Large intestine (tissue), 3 donors: ENCODE measurements around the gene CLEC9A. TPM values are rescaled to one million over a fixed set of nuclear protein-coding genes. Genes with fewer than 3 reads are reported as not detected.

ENCODE experiments used
- DNase-seq, 2 donors: peaks; one replicate each; pipeline versions ENCODE4 v3.0.0 to v3.0.0-alpha.2; 2013
- H3K27ac ChIP-seq: one replicate; pipeline ENCODE4 v1.5.1; 2013; ENCODE audit warnings: low read length
- H3K27me3 ChIP-seq: 2 replicates; pipeline ENCODE4 v1.6.1; 2013; ENCODE audit warnings: low read length; ENCODE audit not compliant: control insufficient read depth, insufficient read depth
- H3K36me3 ChIP-seq: 2 replicates; pipeline ENCODE4 v1.6.1; 2013; ENCODE audit warnings: low read length; ENCODE audit not compliant: control insufficient read depth, insufficient read depth
- H3K4me1 ChIP-seq: one replicate; pipeline ENCODE4 v1.6.1; 2013; ENCODE audit warnings: low read length; ENCODE audit not compliant: control insufficient read depth, insufficient read depth
- H3K4me3 ChIP-seq: one replicate; pipeline ENCODE4 v1.5.1; 2013; ENCODE audit warnings: low read length
- H3K9me3 ChIP-seq: one replicate; pipeline ENCODE4 v1.6.1; 2013; ENCODE audit warnings: mild to moderate bottlenecking, low read depth, low read length, moderate library complexity; ENCODE audit not compliant: control insufficient read depth
- WGBS: methylation state at CpG from one replicate; pipeline ENCODE4 v1.1.5; 2013; ENCODE audit warnings: low lambda C conversion rate; ENCODE audit not compliant: insufficient coverage; 5-methylcytosine and 5-hydroxymethylcytosine counted together
- polyA plus RNA-seq: library from polyadenylated mRNA; unstranded; fragments of 120-200 nt; gene quantifications from one replicate; pipeline ENCODE4 v1.2.1, GENCODE V29; 2013

CLEC9A gene
- polyA plus RNA-seq, 1 donor, result 2.5 TPM

DNA sequence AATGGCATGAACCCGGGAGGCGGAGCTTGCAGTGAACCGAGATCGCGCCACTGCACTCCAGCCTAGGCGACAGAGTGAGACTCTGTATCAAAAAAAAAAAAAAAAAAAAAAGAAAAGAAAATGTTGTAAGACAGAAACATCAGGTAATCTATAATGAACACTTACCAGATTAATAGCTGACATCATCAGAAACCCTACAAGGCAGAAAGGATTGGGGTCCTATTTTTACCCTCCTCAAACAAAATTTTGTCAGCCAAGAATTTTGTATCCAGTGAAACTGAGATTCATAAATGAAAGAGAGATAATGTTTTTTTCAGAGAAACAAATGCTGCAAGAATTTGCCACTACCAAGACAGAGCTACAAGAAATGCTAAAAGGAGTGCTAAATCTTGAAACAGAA, 54.3 kb downstream of the CLEC9A start:
- no CpG with 5 or more reads among the region's 6 CpGs for WGBS

DNA sequence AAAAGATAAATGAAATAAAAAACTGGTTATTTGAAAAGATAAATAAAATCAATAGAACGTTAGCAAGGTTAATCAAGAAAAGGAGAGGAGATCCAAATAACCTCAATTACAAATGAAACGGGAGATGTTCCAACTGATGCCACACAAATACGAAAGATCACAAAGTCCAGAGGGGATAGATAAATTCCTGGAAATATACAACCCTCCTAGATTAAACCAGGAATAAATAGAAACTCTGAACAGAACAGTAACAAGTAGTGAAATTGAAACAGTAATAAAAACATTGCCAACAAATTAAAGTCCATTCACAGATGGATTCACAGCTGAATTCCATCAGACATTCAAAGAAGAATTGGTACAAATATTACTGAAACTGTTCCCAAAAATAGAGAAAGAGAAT, 55.9 kb downstream of the CLEC9A start:
- Histone ChIP-seq H3K4me1 (no peaks in the 10 kb centered on the region), H3K9me3 (no peaks in the 10 kb centered on the region), H3K27me3 (peaks cover 3% of the 10 kb centered on the region), H3K27ac (no peak overlapping the region), H3K4me3 (no peak overlapping the region), H3K36me3 (no peaks in the 10 kb centered on the region)
- no peak for DNase-seq
- WGBS, result 95% methylated on average over 3 of the region's 3 CpGs

More for the DNA sequence above, 54.3 kb downstream of the CLEC9A start:
- Histone ChIP-seq H3K9me3 (no peaks in the 10 kb centered on the region), H3K36me3 (no peaks in the 10 kb centered on the region), H3K4me3 (no peak overlapping the region), H3K4me1 (no peaks in the 10 kb centered on the region), H3K27me3 (no peaks in the 10 kb centered on the region), H3K27ac (no peak overlapping the region)
- DNase-seq, result no peak

DNA sequence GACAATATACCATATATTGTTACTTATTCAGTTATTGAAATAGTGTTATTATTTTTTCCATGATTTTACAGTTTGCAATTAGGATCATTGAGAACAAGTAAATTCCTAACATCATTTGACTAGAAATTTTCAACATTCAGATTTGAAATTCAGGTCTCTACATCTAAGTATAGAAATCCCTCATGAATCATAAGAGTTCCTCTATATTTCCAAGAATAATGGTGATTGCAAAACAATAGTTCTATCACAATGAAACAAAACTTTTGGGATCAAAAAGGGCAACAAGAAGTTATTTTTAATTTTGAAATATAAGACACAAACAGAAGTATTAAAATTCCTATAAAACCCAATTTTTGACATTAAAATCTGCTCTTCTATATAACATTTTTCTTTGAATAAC, 57.5 kb downstream of the CLEC9A start:
- Histone ChIP-seq H3K27me3 (peaks cover 3% of the 10 kb centered on the region), H3K27ac (no peak overlapping the region), H3K4me1 (no peaks in the 10 kb centered on the region), H3K4me3 (no peak overlapping the region), H3K9me3 (no peaks in the 10 kb centered on the region), H3K36me3 (no peaks in the 10 kb centered on the region)
- no peak for DNase-seq

DNA sequence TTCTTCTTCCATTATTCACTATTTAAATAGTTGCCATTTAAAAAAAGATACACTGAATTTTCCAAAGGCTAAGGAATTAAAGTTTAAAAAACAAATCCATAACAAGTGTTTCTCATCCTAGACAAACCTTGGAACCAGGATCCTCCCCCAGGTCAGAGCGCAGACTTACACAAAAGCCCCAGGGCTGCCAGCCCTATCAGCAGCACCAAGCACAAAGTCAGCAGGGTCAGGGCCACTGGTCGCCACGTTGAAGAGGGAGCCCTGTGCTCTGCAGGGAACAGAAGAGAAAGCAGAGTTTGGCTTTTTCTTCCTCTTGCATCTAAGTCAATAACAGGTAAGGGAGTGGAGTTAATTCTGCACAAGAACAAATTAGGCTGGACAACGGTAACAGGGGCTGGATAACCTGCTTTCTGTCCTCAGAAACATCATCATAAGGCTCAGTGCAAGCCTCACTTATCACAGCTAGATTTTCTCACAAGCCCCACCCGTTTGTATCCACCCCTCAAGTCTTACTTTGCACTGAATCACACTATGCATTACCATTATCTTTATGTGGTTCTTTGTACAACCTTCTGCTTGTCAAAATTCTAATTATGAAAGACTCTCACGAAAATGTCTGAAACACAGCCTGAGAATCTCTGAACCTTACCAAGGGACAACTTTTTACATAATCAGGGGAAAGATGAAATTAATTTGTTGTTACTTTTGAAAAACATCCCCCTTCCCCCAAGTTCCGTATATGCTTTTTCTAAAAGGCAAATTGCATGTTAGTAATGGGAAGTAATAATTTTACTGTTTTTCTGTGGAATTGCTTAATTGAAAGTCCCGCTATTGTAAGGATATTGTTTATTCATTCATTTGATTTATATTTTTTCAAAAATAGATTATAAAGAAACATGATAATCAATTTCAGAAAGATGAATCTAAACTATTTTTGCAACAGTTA, 58.7 kb downstream of the CLEC9A start:
- peaks cover 3% of the 10 kb centered on the region for H3K27me3 ChIP-seq

DNA sequence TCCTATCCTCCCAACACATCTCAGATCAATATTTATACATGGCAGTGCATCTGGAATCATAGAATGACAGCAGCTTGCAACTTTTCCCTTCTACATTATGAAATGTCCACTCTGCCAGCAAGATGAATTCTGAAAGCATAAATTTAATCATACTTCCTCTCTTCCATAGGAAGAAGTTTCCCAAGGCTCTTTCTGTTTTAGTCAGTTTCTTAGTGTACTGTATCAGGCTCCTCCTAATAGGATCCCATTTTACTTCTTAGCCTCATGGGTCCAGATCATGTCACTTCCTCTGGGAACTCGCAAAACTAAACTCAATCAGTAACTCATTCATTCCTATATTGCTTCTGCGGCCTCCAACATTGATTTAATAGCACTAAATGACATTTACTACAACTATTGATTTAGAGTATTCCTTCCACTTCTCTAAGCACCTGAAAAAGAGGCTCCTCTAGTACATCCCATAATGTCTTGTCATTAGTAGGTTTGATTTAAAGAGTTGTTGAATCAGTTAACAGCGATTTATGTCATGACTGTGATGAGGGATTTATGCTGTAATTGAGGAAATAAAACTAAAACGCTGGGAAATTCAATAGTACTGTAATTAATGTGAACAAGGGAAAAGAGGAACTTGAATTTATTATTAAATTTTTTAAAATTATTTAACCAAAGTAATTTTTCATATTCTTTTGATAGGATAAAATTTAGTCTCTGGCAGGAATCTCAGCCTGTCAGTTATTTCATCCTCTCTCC, 64.3 kb downstream of the CLEC9A start:
- H3K27ac ChIP-seq, result no peak overlapping the region
- H3K9me3 ChIP-seq, result no peaks in the 10 kb centered on the region
- no peak for DNase-seq
- H3K4me1 ChIP-seq, result no peaks in the 10 kb centered on the region
- H3K4me3 ChIP-seq, result no peak overlapping the region
- peaks cover 3% of the 10 kb centered on the region for H3K27me3 ChIP-seq
- 94% methylated on average over 2 of the region's 4 CpGs for WGBS
- H3K36me3 ChIP-seq, result no peaks in the 10 kb centered on the region

More for the DNA sequence above, 58.7 kb downstream of the CLEC9A start:
- no peak for DNase-seq
- Histone ChIP-seq H3K9me3 (no peaks in the 10 kb centered on the region), H3K36me3 (no peaks in the 10 kb centered on the region), H3K27ac (no peak overlapping the region), H3K4me3 (no peak overlapping the region), H3K4me1 (no peaks in the 10 kb centered on the region)
- 83% methylated on average over 3 of the region's 8 CpGs for WGBS

GRCh38 chr12:10095971-10096370, 65.5 kb downstream of the CLEC9A start:
- H3K27ac ChIP-seq, result no peak overlapping the region
- H3K27me3 ChIP-seq, result no peaks in the 10 kb centered on the region
- no peak overlapping the region for H3K4me3 ChIP-seq
- 100% methylated on average over 2 of the region's 3 CpGs for WGBS
- no peak for DNase-seq
- H3K4me1 ChIP-seq, result no peaks in the 10 kb centered on the region
- no peaks in the 10 kb centered on the region for H3K9me3 ChIP-seq
- no peaks in the 10 kb centered on the region for H3K36me3 ChIP-seq

GRCh38 chr12:10097521-10097920, 67.0 kb downstream of the CLEC9A start:
- WGBS, result 92% methylated on average over 2 of the region's 3 CpGs

DNA sequence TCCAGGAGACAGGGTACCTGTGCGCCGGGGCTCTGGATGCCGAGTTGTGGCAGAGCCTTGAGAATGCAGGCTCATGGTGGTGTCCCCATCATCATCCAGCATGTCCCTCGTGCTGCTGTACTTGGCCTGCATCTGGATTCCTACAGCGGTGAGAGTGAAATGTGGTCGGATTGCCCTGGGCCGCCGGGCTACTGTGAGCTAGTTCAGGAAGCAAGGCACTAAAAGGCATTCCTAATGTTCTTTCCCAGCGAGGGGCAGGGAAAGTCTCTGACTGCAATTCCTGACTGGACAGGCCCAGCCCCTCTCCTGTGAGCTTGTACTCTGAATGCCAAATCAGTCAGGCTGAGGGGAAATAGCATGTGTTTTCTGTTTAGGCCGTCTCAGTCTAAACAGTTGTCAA, 68.3 kb downstream of the CLEC9A start, which contains the start of gene CLEC1A:
Gene CLEC1A, minus strand, starts transcription at position 195 of the 400 bp plus-strand sequence. Its CDS starts 63 bp downstream, at position 132.
- H3K27me3 ChIP-seq, result no peaks in the 10 kb centered on the region
- peak within 1 kb of the TSS; percentile 54 for H3K27ac ChIP-seq
- H3K4me3 ChIP-seq, result no peak within 1 kb of the TSS
- WGBS, result 60% methylated on average over 1 of the region's 10 CpGs
- H3K9me3 ChIP-seq, result no peaks in the 10 kb centered on the region
- H3K4me1 ChIP-seq, result no peaks in the 10 kb centered on the region
- no peaks in the 10 kb centered on the region for H3K36me3 ChIP-seq
- no peak for DNase-seq

More at GRCh38 chr12:10097521-10097920, 67.0 kb downstream of the CLEC9A start:
- no peaks in the 10 kb centered on the region for H3K9me3 ChIP-seq
- DNase-seq, result no peak
- H3K27ac ChIP-seq, result no peak overlapping the region
- no peaks in the 10 kb centered on the region for H3K4me1 ChIP-seq
- no peaks in the 10 kb centered on the region for H3K36me3 ChIP-seq
- H3K27me3 ChIP-seq, result no peaks in the 10 kb centered on the region
- no peak overlapping the region for H3K4me3 ChIP-seq

DNA sequence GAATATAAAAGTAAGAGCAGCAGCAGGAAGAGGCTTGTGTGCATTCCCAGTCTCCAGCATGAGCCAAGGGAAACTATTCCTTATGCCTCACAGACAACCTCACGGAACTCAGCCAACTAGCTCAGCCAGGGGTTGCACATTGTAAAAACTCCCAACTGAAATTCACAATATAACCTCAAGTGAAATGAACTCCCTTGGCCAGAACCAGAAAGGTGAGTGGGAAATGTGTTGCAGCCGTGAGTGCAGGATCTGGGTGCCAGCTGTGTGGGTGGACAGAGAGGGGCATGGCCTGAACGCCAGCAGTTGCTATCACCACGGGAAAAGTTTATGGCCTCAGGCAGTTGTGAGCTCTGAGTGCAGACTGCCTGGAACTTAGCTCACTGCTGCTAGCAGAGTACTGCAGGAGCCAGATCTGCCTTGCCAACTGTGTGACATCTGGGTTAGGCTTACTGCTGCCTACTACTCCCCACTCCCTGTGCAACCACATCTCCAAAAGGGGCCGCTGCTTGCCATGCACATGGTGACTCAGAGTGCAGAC, 70.6 kb downstream of the CLEC9A start:
- no peak for DNase-seq
- H3K36me3 ChIP-seq, result no peaks in the 10 kb centered on the region
- H3K27ac ChIP-seq, result peak overlapping the region; percentile 17
- WGBS, result no CpG with 5 or more reads among the region's 5 CpGs
- H3K27me3 ChIP-seq, result no peaks in the 10 kb centered on the region
- no peaks in the 10 kb centered on the region for H3K9me3 ChIP-seq
- no peak overlapping the region for H3K4me3 ChIP-seq
- no peaks in the 10 kb centered on the region for H3K4me1 ChIP-seq

GRCh38 chr12:10101648-10102220, 71.3 kb downstream of the CLEC9A start:
- no peak for DNase-seq
- H3K4me1 ChIP-seq, result no peaks in the 10 kb centered on the region
- H3K27ac ChIP-seq, result no peak overlapping the region
- no peaks in the 10 kb centered on the region for H3K36me3 ChIP-seq
- H3K9me3 ChIP-seq, result no peaks in the 10 kb centered on the region
- WGBS, result no CpG with 5 or more reads among the region's 1 CpG
- no peak overlapping the region for H3K4me3 ChIP-seq
- H3K27me3 ChIP-seq, result no peaks in the 10 kb centered on the region
